ENCODE results near the gene MSI2. TPM values are rescaled to one million over a fixed set of nuclear protein-coding genes. Genes with fewer than 3 reads are reported as not detected.

MSI2 gene
- total and polyA plus RNA-seq, 9 of the 15 experiments (the other 6 are each of a cell fraction or from before 2014, with no cell fraction given) = 4.6 to 61.8 (median 42.4) TPM

DNA sequence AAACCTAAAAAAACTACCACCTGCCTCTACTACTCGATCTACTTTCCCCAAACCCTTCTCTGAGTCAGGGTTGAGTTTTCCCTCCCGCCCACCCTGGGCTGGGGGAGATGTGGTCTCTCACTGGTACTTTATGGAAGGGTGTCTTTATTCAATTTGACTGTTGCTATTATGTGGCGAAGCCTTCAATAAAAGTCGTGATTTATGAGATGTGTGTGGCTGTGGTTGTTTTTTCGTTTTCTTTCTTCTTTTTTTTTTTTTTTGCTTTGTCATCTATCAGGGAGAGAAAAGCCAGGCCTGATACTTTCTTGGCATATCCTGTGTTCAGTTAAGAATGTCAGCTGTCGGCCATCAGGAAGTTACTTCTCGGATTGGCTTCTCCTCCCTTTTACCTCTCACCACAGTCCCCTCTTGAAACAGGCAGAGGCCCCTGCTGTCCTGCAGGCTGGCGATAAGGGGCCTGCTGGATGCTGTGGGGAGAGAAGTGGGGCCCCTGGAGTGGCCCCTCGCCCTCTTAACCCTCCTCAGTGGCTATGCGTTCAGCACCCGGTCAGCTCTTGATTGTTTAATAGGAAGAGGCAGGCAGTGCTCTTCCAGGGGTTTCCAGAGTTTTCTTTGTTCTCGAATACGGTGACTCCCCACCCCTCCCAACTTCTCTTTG, 123.0 kb downstream of the MSI2 start (continued):
- peak; percentile 94 for TF ChIP-seq TEAD4 (IDR thresholded peaks at IDR 0.05; ENCODE audit: low read length)
- TF ChIP-seq TEAD4 (CRISPR knock-in tag; IDR thresholded peaks at IDR 0.05; ENCODE audit: borderline replicate concordance) = no peak
- no peak for TF ChIP-seq SIRT6 (IDR thresholded peaks at IDR 0.05; ENCODE audit: low read depth, low read length)
- no peak for TF ChIP-seq RBM25 (IDR thresholded peaks at IDR 0.05; ENCODE audit: low read depth, low read length, severe bottlenecking)
- peak; percentile 92 for TF ChIP-seq DACH1 (IDR thresholded peaks at IDR 0.05; ENCODE audit: partially characterized antibody)
- TF ChIP-seq MCM5 (IDR thresholded peaks at IDR 0.05; ENCODE audit: low read depth) = no peak
- TF ChIP-seq STAT5A (IDR thresholded peaks at IDR 0.05; ENCODE audit: borderline replicate concordance, low read length) = peak; percentile 85
- TF ChIP-seq GTF2F1 (IDR thresholded peaks at IDR 0.05; ENCODE audit: low read depth, low read length) = no peak
- TF ChIP-seq TCFL5 (CRISPR knock-in tag; conservative IDR thresholded peaks at IDR 0.05) = no peak
- TF ChIP-seq CBX2 (IDR thresholded peaks at IDR 0.05; ENCODE audit: insufficient read depth, low read length, poor library complexity, severe bottlenecking) = no peak
- no peak for TF ChIP-seq STAG1 (CRISPR knock-in tag; IDR thresholded peaks at IDR 0.05; ENCODE audit: borderline replicate concordance)
- no peak for TF ChIP-seq ZC3H4 (CRISPR knock-in tag; IDR thresholded peaks at IDR 0.05; ENCODE audit: borderline replicate concordance)
- no peak for TF ChIP-seq POU5F1 (IDR thresholded peaks at IDR 0.05; ENCODE audit: borderline replicate concordance, low read depth, low read length, partially characterized antibody)
- TF ChIP-seq ZKSCAN8 (CRISPR knock-in tag; IDR thresholded peaks at IDR 0.05) = peak; percentile 76
- TF ChIP-seq, protein P1, sequence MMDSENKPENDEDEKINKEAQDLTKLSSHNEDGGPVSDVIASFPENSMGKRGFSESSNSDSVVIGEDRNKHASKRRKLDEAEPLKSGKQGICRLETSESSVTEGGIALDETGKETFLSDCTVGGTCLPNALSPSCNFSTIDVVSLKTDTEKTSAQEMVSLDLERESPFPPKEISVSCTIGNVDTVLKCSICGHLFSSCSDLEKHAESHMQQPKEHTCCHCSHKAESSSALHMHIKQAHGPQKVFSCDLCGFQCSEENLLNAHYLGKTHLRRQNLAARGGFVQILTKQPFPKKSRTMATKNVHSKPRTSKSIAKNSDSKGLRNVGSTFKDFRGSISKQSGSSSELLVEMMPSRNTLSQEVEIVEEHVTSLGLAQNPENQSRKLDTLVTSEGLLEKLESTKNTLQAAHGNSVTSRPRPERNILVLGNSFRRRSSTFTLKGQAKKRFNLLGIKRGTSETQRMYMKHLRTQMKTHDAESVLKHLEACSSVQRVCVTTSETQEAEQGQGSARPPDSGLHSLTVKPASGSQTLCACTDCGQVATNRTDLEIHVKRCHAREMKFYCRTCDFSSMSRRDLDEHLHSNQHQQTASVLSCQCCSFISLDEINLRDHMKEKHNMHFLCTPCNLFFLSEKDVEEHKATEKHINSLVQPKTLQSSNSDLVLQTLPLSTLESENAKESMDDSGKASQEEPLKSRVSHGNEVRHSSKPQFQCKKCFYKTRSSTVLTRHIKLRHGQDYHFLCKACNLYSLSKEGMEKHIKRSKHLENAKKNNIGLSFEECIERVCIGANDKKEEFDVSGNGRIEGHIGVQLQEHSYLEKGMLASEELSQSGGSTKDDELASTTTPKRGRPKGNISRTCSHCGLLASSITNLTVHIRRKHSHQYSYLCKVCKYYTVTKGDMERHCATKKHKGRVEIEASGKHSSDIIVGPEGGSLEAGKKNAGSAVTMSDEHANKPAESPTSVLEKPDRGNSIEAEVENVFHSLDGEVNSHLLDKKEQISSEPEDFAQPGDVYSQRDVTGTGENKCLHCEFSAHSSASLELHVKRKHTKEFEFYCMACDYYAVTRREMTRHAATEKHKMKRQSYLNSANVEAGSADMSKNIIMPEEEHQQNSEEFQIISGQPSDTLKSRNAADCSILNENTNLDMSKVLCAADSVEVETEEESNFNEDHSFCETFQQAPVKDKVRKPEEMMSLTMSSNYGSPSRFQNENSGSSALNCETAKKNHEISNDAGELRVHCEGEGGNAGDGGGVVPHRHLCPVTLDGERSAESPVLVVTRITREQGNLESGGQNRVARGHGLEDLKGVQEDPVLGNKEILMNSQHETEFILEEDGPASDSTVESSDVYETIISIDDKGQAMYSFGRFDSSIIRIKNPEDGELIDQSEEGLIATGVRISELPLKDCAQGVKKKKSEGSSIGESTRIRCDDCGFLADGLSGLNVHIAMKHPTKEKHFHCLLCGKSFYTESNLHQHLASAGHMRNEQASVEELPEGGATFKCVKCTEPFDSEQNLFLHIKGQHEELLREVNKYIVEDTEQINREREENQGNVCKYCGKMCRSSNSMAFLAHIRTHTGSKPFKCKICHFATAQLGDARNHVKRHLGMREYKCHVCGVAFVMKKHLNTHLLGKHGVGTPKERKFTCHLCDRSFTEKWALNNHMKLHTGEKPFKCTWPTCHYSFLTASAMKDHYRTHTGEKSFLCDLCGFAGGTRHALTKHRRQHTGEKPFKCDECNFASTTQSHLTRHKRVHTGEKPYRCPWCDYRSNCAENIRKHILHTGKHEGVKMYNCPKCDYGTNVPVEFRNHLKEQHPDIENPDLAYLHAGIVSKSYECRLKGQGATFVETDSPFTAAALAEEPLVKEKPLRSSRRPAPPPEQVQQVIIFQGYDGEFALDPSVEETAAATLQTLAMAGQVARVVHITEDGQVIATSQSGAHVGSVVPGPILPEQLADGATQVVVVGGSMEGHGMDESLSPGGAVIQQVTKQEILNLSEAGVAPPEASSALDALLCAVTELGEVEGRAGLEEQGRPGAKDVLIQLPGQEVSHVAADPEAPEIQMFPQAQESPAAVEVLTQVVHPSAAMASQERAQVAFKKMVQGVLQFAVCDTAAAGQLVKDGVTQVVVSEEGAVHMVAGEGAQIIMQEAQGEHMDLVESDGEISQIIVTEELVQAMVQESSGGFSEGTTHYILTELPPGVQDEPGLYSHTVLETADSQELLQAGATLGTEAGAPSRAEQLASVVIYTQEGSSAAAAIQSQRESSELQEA (IDR thresholded peaks at IDR 0.05; ENCODE audit: low read depth) = no peak
- TF ChIP-seq EWSR1 (IDR thresholded peaks at IDR 0.05; ENCODE audit: borderline replicate concordance, low read depth, partially characterized antibody) = no peak
- no peak for TF ChIP-seq ZNF354B (CRISPR knock-in tag; IDR thresholded peaks at IDR 0.05)
- TF ChIP-seq, protein P2, sequence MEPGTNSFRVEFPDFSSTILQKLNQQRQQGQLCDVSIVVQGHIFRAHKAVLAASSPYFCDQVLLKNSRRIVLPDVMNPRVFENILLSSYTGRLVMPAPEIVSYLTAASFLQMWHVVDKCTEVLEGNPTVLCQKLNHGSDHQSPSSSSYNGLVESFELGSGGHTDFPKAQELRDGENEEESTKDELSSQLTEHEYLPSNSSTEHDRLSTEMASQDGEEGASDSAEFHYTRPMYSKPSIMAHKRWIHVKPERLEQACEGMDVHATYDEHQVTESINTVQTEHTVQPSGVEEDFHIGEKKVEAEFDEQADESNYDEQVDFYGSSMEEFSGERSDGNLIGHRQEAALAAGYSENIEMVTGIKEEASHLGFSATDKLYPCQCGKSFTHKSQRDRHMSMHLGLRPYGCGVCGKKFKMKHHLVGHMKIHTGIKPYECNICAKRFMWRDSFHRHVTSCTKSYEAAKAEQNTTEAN (CRISPR knock-in tag; IDR thresholded peaks at IDR 0.05) = no peak

Measured in K562 (cell line).